WTC11 (cell line): ENCODE results near the gene DPYSL5.

Experiments
- ATF2 ChIP-seq: sonication (generic); formaldehyde crosslinking; IDR thresholded peaks from 2 replicates; pipeline ENCODE4 v1.8.1; 2022; ENCODE audit warnings: low read depth, missing genetic modification reagents, borderline replicate concordance
- CDX4 ChIP-seq: fragments of 250-450 bp; sonication (Bioruptor Pico); IDR thresholded peaks from 2 replicates; pipeline ENCODE4 v1.9.0; 2021; ENCODE audit warnings: moderate library complexity, mild to moderate bottlenecking, inconsistent platforms, borderline replicate concordance
- CTCF ChIP-seq: fragments of 200-600 bp; IDR thresholded peaks from 2 replicates; pipeline ENCODE4 v1.8.0; 2022; ENCODE audit warnings: antibody characterized with exemption
- TF ChIP-seq, protein P1 (sequence below): sonication (generic); formaldehyde crosslinking; IDR thresholded peaks from 2 replicates; pipeline ENCODE4 v1.8.0; 2022; ENCODE audit warnings: missing genetic modification reagents
- TF ChIP-seq, protein P2 (sequence below): sonication (generic); formaldehyde crosslinking; IDR thresholded peaks from 2 replicates; pipeline ENCODE4 v1.8.0; 2022; ENCODE audit warnings: mild to moderate bottlenecking, missing genetic modification reagents

GRCh38 chr2:26941486-26941885 lies 93.6 kb downstream of the DPYSL5 start:
- TF ChIP-seq, protein P1, sequence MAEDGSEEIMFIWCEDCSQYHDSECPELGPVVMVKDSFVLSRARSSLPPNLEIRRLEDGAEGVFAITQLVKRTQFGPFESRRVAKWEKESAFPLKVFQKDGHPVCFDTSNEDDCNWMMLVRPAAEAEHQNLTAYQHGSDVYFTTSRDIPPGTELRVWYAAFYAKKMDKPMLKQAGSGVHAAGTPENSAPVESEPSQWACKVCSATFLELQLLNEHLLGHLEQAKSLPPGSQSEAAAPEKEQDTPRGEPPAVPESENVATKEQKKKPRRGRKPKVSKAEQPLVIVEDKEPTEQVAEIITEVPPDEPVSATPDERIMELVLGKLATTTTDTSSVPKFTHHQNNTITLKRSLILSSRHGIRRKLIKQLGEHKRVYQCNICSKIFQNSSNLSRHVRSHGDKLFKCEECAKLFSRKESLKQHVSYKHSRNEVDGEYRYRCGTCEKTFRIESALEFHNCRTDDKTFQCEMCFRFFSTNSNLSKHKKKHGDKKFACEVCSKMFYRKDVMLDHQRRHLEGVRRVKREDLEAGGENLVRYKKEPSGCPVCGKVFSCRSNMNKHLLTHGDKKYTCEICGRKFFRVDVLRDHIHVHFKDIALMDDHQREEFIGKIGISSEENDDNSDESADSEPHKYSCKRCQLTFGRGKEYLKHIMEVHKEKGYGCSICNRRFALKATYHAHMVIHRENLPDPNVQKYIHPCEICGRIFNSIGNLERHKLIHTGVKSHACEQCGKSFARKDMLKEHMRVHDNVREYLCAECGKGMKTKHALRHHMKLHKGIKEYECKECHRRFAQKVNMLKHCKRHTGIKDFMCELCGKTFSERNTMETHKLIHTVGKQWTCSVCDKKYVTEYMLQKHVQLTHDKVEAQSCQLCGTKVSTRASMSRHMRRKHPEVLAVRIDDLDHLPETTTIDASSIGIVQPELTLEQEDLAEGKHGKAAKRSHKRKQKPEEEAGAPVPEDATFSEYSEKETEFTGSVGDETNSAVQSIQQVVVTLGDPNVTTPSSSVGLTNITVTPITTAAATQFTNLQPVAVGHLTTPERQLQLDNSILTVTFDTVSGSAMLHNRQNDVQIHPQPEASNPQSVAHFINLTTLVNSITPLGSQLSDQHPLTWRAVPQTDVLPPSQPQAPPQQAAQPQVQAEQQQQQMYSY (CRISPR knock-in tag), result no peak
- TF ChIP-seq ATF2 (CRISPR knock-in tag) (no peak), CDX4 (CRISPR knock-in tag) (no peak), CTCF (no peak)
- TF ChIP-seq, protein P2, sequence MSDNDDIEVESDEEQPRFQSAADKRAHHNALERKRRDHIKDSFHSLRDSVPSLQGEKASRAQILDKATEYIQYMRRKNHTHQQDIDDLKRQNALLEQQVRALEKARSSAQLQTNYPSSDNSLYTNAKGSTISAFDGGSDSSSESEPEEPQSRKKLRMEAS, result no peak
